HG02840 (cell line): ENCODE data around the gene ANXA3.
A peak's percentile ranks its signal among the peaks of the same experiment; 100 is the strongest.
"Not testable (repeated sequence)": the region's sequence is repeated elsewhere in the genome, so short reads cannot be mapped to it uniquely, and the experiment has no call there.

Experiments
- ATAC-seq: cut with Tn5 transposase; IDR thresholded peaks from one replicate; pipeline ENCODE4 v1.9.1; 2021; ENCODE audit warnings: mild to moderate bottlenecking, moderate library complexity, moderate number of reproducible peaks; ENCODE audit not compliant: unreplicated experiment, low FRiP score

Gene ANXA3

DNA sequence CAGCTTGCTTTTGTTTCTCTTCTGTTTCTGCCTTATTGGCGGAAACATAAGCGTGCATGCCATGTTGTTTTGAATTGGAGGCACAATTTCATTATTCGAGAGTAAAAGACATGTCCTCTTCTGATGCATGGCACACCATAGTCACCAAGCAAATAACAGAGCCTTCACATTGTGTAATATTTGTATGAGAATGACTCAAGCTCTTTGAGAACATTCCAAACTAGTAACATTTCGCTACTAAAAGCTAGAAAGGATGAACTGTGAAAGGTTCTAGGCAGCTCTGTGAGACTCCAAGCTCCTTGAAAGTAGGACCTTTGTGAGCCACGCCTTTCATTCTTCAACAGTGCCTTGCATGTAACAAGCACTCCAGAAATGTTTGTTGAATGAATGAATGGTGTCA, 9.2 kb upstream of the ANXA3 start:
- no peak for ATAC-seq

- ATAC-seq = no peak
Observed at GRCh38 chr4:78543424-78544125, 8.0 kb upstream of the ANXA3 start.

DNA sequence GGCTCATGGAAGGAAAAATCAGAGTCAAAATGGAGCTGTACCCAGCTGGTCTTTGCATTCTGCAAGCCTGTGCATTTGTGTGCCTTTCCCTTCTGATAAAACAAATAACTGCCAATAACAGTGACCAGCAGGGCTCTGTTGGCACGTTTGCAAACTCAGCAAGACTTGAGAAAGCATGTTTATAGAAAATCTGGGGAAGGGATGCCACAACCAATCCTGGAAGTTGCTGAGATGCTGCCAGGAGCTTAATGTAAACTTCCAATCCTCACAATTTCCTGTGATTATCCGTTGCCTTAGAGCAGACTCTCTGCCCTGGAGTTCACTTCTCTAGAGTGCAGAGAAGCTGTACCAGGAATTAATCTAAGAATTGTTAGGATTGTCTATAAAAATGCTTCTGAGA, 6.9 kb upstream of the ANXA3 start:
- ATAC-seq = no peak

DNA sequence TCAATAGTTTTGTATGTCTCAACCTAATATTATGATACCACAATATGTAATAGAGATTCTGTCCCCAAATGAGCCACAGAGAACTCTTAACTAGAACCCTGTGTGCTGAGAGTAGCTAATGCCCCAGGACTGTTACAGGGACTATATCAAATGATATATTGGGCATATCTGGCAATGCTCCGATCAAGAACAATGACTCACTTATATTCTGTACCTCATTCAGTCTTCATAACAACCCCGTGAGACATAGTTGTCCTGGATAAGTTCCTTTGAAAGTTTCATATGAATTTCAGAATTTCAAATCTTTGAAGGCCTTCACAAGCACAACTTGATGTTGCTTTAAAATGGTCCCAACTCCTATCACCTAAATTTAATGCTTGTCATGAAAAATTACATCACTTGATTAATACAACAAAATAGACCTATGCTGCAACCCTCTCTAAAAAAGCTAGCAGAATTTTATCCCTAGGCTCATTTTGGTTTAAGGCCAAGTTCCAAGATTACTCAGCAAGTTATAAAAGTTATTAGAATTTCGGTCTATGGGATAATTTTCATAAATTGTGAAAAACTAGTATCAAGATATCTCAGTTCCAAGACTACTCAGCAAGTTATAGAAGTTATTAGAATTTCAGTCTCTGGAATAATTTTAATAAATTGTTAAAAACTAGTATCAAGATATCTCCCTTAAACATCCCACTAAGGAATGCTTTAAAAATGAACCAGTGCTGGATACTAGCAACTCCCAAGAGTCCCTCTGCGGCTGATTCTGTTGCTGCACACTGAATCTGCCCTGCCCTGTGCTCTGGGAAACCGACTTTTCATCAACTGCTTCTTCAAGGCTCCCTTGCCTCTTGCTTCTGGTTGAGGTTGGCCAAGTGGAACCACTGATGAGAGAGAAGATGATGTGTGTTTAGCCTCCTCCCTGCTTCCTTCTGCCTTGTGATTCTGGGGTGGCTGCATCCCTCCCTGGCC, 6.0 kb upstream of the ANXA3 start:
- ATAC-seq = no peak

GRCh38 chr4:78547899-78548298, 3.7 kb upstream of the ANXA3 start:
- ATAC-seq = not testable (repeated sequence)

DNA sequence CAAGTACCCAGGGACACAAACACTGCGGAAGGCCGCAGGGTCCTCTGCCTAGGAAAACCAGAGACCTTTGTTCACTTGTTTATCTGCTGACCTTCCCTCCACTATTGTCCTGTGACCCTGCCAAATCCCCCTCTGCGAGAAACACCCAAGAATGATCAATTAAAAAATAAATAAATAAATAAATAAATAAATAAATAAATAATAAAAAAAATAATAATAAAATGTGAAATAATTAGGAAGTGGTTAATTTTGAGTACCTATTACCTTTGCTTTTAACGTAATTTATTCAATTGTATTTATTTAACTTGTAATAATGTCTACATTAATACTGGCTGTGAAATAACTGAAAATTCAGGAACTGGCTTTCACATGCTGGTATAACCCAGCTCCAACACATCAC, 2.7 kb upstream of the ANXA3 start:
- not testable (repeated sequence) for ATAC-seq

GRCh38 chr4:78552389-78553042, 946 bp downstream of the ANXA3 start:
- no peak for ATAC-seq

- no peak for ATAC-seq
Observed at GRCh38 chr4:78553043-78553396, 1.4 kb downstream of the ANXA3 start.

GRCh38 chr4:78553529-78554060, 2.0 kb downstream of the ANXA3 start:
- ATAC-seq = no peak

GRCh38 chr4:78556665-78557064, 5.1 kb downstream of the ANXA3 start:
- ATAC-seq = no peak

DNA sequence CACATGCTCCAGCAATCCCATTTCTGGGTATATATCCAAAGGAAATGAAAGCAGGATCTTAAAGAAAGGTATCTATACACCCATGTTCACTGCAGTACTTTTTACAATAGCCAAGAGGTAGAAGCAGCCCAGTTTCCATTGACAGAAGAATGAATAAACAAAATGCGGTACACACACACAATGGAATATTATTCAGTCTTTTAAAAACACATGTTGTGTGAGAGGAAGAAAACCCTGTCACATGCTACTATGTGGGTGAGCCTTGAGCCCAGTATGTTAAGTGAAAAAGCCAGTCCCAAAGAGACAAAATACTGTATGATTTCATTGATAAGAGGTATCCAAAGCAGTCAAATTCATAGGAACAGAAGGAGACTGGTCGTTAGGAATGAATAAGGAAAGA, 6.3 kb downstream of the ANXA3 start:
- ATAC-seq = no peak

GRCh38 chr4:78558410-78558809, 6.8 kb downstream of the ANXA3 start:
- no peak for ATAC-seq

GRCh38 chr4:78560296-78560963, 8.9 kb downstream of the ANXA3 start:
- no peak for ATAC-seq

DNA sequence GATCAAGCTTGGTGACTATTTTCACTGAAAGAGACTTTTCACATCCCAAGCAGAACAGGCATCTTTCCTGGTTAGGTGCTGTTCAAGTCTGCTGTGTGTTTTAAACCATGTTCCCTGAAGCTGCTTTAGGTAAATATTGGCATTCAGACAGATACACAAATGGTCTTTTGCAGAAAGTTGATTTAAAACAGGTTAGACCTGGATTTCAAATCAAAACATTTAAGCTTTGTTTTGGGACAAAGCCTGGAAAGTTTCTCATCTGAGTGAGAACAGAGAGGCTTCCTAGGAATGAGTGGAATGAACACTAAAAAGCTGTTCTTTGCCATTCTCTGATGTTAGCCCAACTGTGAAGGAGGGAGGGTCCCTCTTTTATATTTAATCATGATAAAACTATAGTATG, 10.1 kb downstream of the ANXA3 start:
- no peak for ATAC-seq

GRCh38 chr4:78562687-78563086, 11.1 kb downstream of the ANXA3 start:
- no peak for ATAC-seq

- no peak for ATAC-seq
Observed at GRCh38 chr4:78565971-78566372, 14.4 kb downstream of the ANXA3 start.

DNA sequence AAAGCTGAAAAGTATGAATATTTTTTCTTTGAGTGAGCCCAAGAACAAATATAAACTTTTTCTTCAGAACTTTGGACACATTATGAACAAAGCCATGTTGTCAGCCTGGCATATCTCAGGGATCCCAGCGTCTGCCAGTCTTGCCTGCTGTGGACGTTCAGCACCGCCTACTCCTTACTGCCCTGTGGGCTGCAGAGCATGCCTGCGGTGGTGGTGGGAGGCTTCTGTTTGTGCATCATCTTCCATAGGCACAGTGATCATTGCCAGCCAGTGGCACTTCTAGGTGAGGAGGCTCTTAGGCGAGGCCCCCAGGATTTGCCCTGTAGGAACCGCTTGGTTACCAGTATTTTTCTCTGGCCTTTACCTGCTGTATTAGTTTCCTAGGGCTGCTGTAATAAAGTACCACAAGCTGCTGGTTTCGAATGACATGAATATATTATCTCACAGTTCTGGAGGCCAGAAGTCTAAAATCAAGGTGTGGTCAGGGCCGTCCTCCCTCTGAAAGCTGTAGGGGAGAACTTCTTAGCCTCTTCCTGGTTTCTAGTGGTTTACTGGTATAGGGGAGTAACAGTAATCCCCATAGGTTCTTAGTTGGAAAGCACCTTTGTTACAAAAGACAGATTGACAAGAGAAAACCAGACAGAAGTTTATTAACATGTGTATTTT, 15.4 kb downstream of the ANXA3 start:
- ATAC-seq = peak; percentile 82

DNA sequence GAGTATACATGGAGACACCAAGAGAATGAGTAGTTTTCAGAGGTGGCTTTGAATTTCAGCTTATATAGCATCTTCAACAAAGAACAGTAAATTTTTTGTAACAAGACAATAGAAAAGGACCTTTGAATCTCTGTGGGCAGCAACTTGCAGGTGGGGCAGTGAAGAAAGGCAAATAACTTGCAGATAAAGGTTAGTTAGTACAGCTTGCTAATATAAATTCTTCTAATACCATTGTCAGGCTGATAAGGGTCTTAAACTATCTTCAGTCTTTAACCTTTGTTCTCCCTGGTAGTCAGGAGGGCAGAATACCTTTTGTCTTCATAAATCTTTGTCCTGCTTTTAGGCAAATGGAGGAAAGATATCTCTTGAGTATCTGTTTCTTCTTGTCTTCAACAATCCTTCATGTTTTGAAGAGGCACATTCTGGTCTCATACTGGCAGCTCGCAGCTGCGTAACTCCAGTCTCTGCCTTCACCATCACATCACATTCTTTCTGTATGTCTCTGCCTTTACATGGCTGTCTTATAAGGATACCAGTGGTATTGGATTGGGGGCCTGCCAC, 16.0 kb downstream of the ANXA3 start:
- no peak for ATAC-seq

DNA sequence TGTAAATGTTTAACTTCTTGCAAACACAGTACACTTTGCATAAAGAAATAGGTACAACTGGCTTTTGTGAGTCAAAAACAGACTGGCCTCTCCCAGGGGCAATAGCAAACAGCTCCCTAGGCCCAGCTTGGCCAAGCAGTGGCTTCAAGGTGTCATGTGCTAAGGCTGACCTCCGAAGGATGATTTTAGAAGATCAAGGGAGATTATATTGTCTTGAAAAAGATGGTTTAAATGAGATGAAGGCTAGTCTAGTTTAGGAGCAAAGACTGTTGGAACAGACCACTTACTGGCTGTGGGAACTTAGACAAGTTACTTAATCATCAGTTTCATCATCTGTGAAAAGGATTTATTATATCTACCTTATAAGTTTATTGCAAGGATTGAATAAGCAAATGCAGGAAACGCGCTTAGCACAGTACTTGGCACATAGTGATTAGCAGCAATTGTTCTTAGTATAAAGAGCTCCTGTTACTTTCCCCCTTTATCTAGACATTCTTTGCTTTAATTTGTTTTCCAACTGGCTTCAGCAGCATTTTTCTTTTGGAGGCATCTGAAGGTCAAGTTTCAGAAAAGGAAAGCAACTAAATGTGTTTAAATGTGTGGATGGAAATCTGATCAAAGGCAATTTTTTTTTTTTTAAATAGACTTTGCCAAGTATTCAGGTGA, 17.2 kb downstream of the ANXA3 start:
- ATAC-seq = peak; percentile 60
